Prostate gland (tissue), 2 donors: ENCODE results near the gene OLFM2.

ENCODE experiments used
- CTCF ChIP-seq, 4 experiments: fragments of 200-600 bp in 2 of 4; fragments of 450-650 bp in 2 of 4; sonication (generic) in 2 of 4; IDR thresholded peaks; 1 replicate in 3 of 4; 2 replicates in 1 of 4; pipeline ENCODE4 v1.5.1; 2016 to 2019; ENCODE audit warnings: antibody characterized with exemption in 4 of 4, mild to moderate bottlenecking in 2 of 4, moderate library complexity in 2 of 4
- POLR2A ChIP-seq: fragments of 450-650 bp; IDR thresholded peaks from one replicate; pipeline ENCODE4 v1.6.1; 2016; ENCODE audit warnings: antibody characterized with exemption, mild to moderate bottlenecking
- POLR2AphosphoS5 ChIP-seq: sonication (generic); formaldehyde crosslinking; IDR thresholded peaks from one replicate; pipeline ENCODE4 v1.6.1; 2017; ENCODE audit warnings: antibody characterized with exemption

GRCh38 chr19:9838324-9838723 lies 98.0 kb downstream of the OLFM2 start:
- TF ChIP-seq POLR2A (no peak), CTCF (IDR thresholded peaks at IDR 0.05) (no peak), POLR2AphosphoS5 (no peak)
